Kidney (tissue), 14 donors: ENCODE data around the gene BRAP. TPM values are rescaled to one million over a fixed set of nuclear protein-coding genes. Genes with fewer than 3 reads are reported as not detected.

Experiments
- DNase-seq, 5 donors: peaks; one replicate each; pipeline ENCODE4 v3.0.0-alpha.2; 2013 to 2020
- FAIRE-seq: peaks from 2 replicates; lab custom pipeline; 2012; peaks lifted over from hg19 to GRCh38; lab: Jason Lieb, UNC
- H3K27ac ChIP-seq, 2 donors: one replicate each; pipeline ENCODE4 v1.7.0; 2013; ENCODE audit warnings: low read depth in 2 of 2, low read length in 2 of 2, inconsistent platforms in 1 of 2
- H3K27me3 ChIP-seq: one replicate; pipeline ENCODE4 v1.7.1; 2013; ENCODE audit warnings: low read length, inconsistent platforms; ENCODE audit not compliant: control insufficient read depth, insufficient read depth
- H3K36me3 ChIP-seq, 3 donors: one replicate each; pipeline versions ENCODE4 v1.7.0 to v1.7.1; 2013; ENCODE audit warnings: low read length in 3 of 3, control low read depth in 1 of 3, inconsistent platforms in 1 of 3; ENCODE audit not compliant: insufficient read depth in 3 of 3, control insufficient read depth in 2 of 3
- H3K4me1 ChIP-seq, 3 donors: one replicate each; pipeline versions ENCODE4 v1.7.0 to v1.7.1; 2013; ENCODE audit warnings: low read length in 3 of 3, inconsistent platforms in 1 of 3, low read depth in 1 of 3; ENCODE audit not compliant: control insufficient read depth in 2 of 3, insufficient read depth in 2 of 3
- H3K4me3 ChIP-seq, 3 donors: one replicate each; pipeline versions ENCODE4 v1.7.0 to v1.8.1; 2013; ENCODE audit warnings: low read length in 3 of 3, control low read depth in 1 of 3, inconsistent platforms in 1 of 3
- H3K9ac ChIP-seq, 3 donors: one replicate each; pipeline versions ENCODE4 v1.7.0 to v1.7.1; 2013; ENCODE audit warnings: low read length in 3 of 3, control low read depth in 1 of 3, inconsistent platforms in 1 of 3
- H3K9me3 ChIP-seq, 3 donors: one replicate each; pipeline versions ENCODE4 v1.7.0 to v1.7.1; 2013; ENCODE audit warnings: low read length in 3 of 3, control low read depth in 1 of 3, inconsistent platforms in 1 of 3; ENCODE audit not compliant: control insufficient read depth in 2 of 3, insufficient read depth in 1 of 3
- intact Hi-C: fragments of 100-400 bp; cut with DNase I; formaldehyde crosslinking; loops from one replicate; pipeline ENCODE4 v1.11.1; 2022
- polyA plus RNA-seq: library from polyadenylated mRNA; stranded (reverse); fragments of 350-450 nt; fragmentation: Illumina TruSeq; extraction: RNeasy Lipid Tissue Mini Kit (QIAGEN cat#74804); gene quantifications from one replicate; pipeline ENCODE4 v1.2.3, GENCODE V29; 2014; ENCODE audit warnings: low read depth, low replicate concordance; ENCODE audit not compliant: insufficient read depth
- total RNA-seq: library from RNA; stranded (reverse); fragmentation: NEBNext Ultra II Directional; extraction: Animal tissue kit (Norgen Biotek cat#: 25700); gene quantifications from one replicate; pipeline ENCODE4 v1.2.1, GENCODE V29; 2021
- TF ChIP-seq, protein P1 (sequence below): IDR thresholded peaks from 3 replicates; pipeline ENCODE4 v1.5.1; 2012; ENCODE audit warnings: mild to moderate bottlenecking, moderate library complexity, borderline replicate concordance; ENCODE audit not compliant: insufficient read depth; ENCODE audit errors: extremely low read depth
- donor health status: control.
- donor health status: control.
- donor health status: control.
- donor health status: control.
- donor health status: control.
- donor health status: DM: yes; HTN: yes; CAD: no.
- donor health status: Normal renal cell carcinoma (clear cell type).

BRAP gene
- total and polyA plus RNA-seq, 2 donors from 2014 or later, result 9.6 to 17.2 TPM

- intact Hi-C loops, result no loop called here
- Histone ChIP-seq H3K27me3 (no peaks in the 10 kb centered on the region), H3K9ac (no peak overlapping the region), H3K27ac (no peak overlapping the region), H3K4me1 (no peaks in the 10 kb centered on the region), H3K36me3 (peaks cover 0 to 24% (median 18%) of the 10 kb centered on the region in 3 donors), H3K4me3 (no peak overlapping the region), H3K9me3 (no peaks in the 10 kb centered on the region)
- TF ChIP-seq, protein P1, sequence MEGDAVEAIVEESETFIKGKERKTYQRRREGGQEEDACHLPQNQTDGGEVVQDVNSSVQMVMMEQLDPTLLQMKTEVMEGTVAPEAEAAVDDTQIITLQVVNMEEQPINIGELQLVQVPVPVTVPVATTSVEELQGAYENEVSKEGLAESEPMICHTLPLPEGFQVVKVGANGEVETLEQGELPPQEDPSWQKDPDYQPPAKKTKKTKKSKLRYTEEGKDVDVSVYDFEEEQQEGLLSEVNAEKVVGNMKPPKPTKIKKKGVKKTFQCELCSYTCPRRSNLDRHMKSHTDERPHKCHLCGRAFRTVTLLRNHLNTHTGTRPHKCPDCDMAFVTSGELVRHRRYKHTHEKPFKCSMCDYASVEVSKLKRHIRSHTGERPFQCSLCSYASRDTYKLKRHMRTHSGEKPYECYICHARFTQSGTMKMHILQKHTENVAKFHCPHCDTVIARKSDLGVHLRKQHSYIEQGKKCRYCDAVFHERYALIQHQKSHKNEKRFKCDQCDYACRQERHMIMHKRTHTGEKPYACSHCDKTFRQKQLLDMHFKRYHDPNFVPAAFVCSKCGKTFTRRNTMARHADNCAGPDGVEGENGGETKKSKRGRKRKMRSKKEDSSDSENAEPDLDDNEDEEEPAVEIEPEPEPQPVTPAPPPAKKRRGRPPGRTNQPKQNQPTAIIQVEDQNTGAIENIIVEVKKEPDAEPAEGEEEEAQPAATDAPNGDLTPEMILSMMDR, result no peak
- FAIRE-seq, result no peak
- no peak for DNase-seq
Observed at GRCh38 chr12:111692575-111693210, 6.9 kb upstream of the BRAP start.

DNA sequence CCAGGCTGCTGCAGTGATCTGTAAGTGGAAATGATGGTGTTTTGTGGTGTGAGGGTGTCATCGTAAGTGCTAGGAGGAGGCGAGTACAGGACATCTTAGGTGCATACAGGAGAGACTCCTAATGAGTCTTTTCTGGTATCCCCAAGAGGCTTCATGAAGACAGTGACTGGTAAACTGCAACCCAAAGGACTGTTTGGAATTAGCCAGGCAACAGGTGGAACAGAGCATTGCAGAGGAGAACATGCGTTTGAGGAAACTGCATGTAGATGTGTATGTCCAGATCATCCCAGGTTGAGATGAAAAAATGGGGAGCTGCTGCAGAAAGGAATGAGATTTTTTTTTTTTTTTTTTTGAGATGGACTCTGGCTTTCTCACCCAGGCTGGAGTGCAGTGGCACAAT, 5.5 kb upstream of the BRAP start:
- FAIRE-seq (no peak), DNase-seq (no peak)
- Histone ChIP-seq H3K27me3 (no peaks in the 10 kb centered on the region), H3K9ac (no peak overlapping the region), H3K27ac (no peak overlapping the region), H3K36me3 (peaks cover 0 to 24% (median 18%) of the 10 kb centered on the region in 3 donors), H3K9me3 (no peaks in the 10 kb centered on the region), H3K4me1 (peaks cover 0 to 9% (median 4%) of the 10 kb centered on the region in 3 donors), H3K4me3 (no peak overlapping the region)
- intact Hi-C loops, result no loop called here
- TF ChIP-seq, protein P1, result no peak

DNA sequence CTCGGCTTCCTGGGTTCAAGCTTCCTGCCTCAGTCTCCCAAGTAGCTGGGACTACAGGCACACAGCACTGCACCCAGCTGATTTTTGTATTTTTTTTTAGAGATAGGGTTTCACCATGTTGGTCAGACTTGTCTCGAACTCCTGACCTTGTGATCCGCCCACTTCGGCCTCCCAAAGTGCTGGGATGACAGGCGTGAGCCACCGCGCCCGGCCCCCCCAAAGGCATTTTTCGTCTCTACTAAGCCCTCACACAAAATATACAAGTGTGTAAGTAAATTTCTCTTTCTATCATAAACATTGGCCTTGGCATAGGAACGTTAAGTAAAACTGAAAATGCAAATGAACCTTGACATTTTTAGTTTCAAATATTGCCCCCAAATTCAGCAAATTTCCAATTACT, 2.2 kb upstream of the BRAP start:
- H3K4me3 ChIP-seq, result no peak overlapping the region
- intact Hi-C loops, result no loop called here
- DNase-seq, result no peak
- H3K27ac ChIP-seq, result no peak overlapping the region
- no peak overlapping the region for H3K9ac ChIP-seq
- peaks cover 0 to 18% (median 13%) of the 10 kb centered on the region in 3 donors for H3K4me1 ChIP-seq
- FAIRE-seq, result no peak
- H3K36me3 ChIP-seq, result peaks cover 0 to 3% (median 1%) of the 10 kb centered on the region in 3 donors
- no peaks in the 10 kb centered on the region for H3K27me3 ChIP-seq
- TF ChIP-seq, protein P1, result no peak
- H3K9me3 ChIP-seq, result no peaks in the 10 kb centered on the region
